Skeletal muscle satellite cell (primary cell): ENCODE measurements around the gene SYNPO.
A peak's percentile ranks its signal among the peaks of the same experiment; 100 is the strongest.

Source experiments
- H3K27me3 ChIP-seq: 2 replicates; pipeline ENCODE4 v1.7.0; 2013; ENCODE audit warnings: low read length; ENCODE audit not compliant: control insufficient read depth, insufficient read depth
- H3K36me3 ChIP-seq: 2 replicates; pipeline ENCODE4 v1.7.0; 2013; ENCODE audit warnings: mild to moderate bottlenecking, control low read depth, low read length; ENCODE audit not compliant: insufficient read depth
- H3K4me1 ChIP-seq: 2 replicates; pipeline ENCODE4 v1.7.0; 2013; ENCODE audit warnings: low read length; ENCODE audit not compliant: control insufficient read depth, insufficient read depth
- H3K4me2 ChIP-seq: 2 replicates; pipeline ENCODE4 v1.7.0; 2013; ENCODE audit warnings: mild to moderate bottlenecking, low read length
- H3K4me3 ChIP-seq: 2 replicates; pipeline ENCODE4 v1.7.0; 2013; ENCODE audit warnings: low read length
- H3K9ac ChIP-seq: 2 replicates; pipeline ENCODE4 v1.7.0; 2013; ENCODE audit warnings: mild to moderate bottlenecking, low read depth, low read length, moderate library complexity
- H3K9me3 ChIP-seq: replicated peaks from 2 replicates; pipeline ENCODE4 v1.7.0; 2013; ENCODE audit warnings: mild to moderate bottlenecking, control low read depth, low read length

The SYNPO gene

DNA sequence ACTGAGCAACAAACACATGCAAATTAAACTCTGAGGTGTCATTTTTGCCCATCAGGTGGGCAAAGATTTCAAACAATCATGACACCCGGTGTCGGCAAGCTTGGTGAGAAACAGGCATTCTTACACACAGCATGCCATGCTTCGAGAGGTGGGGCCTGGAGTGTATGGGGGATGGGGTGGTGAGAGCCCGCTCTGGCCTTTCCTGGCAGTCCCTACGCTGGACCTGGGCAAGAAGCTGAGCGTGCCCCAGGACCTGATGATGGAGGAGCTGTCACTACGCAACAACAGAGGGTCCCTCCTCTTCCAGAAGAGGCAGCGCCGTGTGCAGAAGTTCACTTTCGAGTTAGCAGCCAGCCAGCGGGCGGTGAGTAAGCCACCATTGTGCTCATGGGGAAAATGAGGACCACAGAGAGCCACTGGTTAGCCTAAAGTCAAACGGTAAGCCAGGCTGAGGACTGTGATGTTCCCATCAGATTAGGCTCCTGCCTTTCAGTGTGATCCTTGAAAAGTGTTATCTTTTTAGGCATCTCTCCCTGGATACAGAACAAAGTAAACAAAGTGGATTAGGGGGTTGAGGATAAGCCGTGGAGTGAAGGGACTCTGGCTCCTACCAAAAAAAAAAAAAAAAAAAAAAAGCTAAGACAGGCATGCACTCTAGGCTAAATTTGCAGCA is 30.0 kb downstream of the SYNPO start:
- no peak overlapping the region for H3K9ac ChIP-seq
- H3K27me3 ChIP-seq, result peaks cover 46% of the 10 kb centered on the region
- no peaks in the 10 kb centered on the region for H3K9me3 ChIP-seq
- H3K4me2 ChIP-seq, result no peak overlapping the region
- peaks cover 22% of the 10 kb centered on the region for H3K4me1 ChIP-seq
- no peaks in the 10 kb centered on the region for H3K36me3 ChIP-seq
- H3K4me3 ChIP-seq, result no peak overlapping the region

DNA sequence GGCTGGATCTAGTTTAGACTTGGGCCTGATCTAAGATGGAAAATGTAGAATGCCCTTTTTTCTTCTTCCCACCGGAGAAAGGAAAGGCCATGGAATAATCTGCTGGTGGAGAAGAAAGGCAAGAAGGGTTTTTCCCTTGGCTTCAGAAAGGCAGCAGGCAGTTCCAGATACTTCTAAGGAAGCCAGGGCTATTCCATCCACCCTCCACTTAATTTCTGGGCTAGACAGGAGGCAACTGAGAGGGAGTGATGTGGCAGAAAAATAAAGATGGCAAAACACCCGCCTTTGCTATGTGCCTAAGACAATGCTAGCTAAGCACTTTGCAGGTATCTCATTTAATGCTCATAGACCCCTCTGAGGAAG is 30.5 kb downstream of the SYNPO start:
- peaks cover 22% of the 10 kb centered on the region for H3K4me1 ChIP-seq
- H3K4me3 ChIP-seq, result no peak overlapping the region
- H3K27me3 ChIP-seq, result peaks cover 46% of the 10 kb centered on the region

GRCh38 chr5:150671509-150672236 is 31.2 kb downstream of the SYNPO start:
- no peaks in the 10 kb centered on the region for H3K9me3 ChIP-seq
- peak overlapping the region; percentile 63 for H3K4me3 ChIP-seq
- H3K36me3 ChIP-seq, result no peaks in the 10 kb centered on the region
- H3K4me1 ChIP-seq, result peaks cover 22% of the 10 kb centered on the region
- peak overlapping the region; percentile 87 for H3K4me2 ChIP-seq
- H3K27me3 ChIP-seq, result peaks cover 46% of the 10 kb centered on the region
- no peak overlapping the region for H3K9ac ChIP-seq

More for the DNA sequence above, 30.5 kb downstream of the SYNPO start:
- no peaks in the 10 kb centered on the region for H3K36me3 ChIP-seq
- H3K9ac ChIP-seq, result no peak overlapping the region
- no peaks in the 10 kb centered on the region for H3K9me3 ChIP-seq
- H3K4me2 ChIP-seq, result no peak overlapping the region

GRCh38 chr5:150672237-150672883 is 31.9 kb downstream of the SYNPO start:
- H3K27me3 ChIP-seq, result peaks cover 40% of the 10 kb centered on the region
- H3K4me2 ChIP-seq, result peak overlapping the region; percentile 87
- peak overlapping the region; percentile 63 for H3K4me3 ChIP-seq
- no peak overlapping the region for H3K9ac ChIP-seq
- no peaks in the 10 kb centered on the region for H3K9me3 ChIP-seq
- no peaks in the 10 kb centered on the region for H3K36me3 ChIP-seq
- peaks cover 22% of the 10 kb centered on the region for H3K4me1 ChIP-seq

DNA sequence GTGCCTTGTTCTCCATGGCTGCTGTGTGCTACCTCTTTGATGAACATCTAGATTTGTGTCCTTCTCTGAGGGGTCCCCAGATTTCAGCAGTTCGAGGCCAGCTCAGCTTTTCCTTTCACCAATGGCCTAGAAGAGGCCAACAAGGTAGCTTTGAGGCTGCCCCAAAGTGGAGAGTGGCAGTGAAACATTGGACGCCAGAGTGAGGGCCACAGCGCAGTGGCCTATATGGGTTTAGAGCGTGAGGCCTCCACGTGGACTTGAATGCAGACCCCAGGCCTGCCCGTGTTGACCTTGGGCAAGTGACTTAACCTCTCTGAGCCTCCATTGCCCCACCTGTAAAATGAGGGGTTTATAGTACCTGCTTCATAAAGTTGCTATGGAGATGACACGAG is 32.4 kb downstream of the SYNPO start:
- Histone ChIP-seq H3K4me3 (no peak overlapping the region), H3K9ac (no peak overlapping the region)

DNA sequence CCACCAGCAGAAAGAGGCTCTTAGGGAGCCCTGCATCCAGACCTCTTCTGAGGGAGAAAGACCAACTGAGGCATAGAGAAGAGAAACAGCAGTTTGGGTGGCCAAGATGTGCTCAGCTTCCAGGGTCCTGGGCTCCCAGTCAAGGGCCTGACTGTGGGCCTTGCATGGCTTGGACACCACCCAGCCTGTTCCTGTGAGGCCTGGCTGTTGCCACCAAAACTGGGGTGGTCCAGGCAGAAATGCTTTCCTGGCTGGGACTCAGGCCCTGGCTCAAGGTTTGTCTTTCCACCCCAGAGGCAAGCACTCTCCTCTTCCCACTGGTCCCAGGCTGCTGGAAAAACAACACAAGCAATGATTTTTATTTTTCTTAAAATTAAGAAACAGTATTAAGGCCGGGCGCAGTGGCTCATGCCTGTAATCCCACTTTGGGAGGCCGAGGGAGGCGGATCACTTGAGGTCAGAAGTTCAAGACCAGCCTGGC is 33.9 kb downstream of the SYNPO start:
- peak overlapping the region; percentile 35 for H3K4me2 ChIP-seq
- H3K27me3 ChIP-seq, result peaks cover 24% of the 10 kb centered on the region
- no peak overlapping the region for H3K4me3 ChIP-seq
- H3K9ac ChIP-seq, result no peak overlapping the region
- no peaks in the 10 kb centered on the region for H3K36me3 ChIP-seq
- no peaks in the 10 kb centered on the region for H3K9me3 ChIP-seq
- H3K4me1 ChIP-seq, result peaks cover 22% of the 10 kb centered on the region

More for the DNA sequence above, 32.4 kb downstream of the SYNPO start:
- Histone ChIP-seq H3K4me2 (peak overlapping the region; percentile 87), H3K27me3 (peaks cover 35% of the 10 kb centered on the region), H3K4me1 (peaks cover 22% of the 10 kb centered on the region), H3K36me3 (no peaks in the 10 kb centered on the region), H3K9me3 (no peaks in the 10 kb centered on the region)

DNA sequence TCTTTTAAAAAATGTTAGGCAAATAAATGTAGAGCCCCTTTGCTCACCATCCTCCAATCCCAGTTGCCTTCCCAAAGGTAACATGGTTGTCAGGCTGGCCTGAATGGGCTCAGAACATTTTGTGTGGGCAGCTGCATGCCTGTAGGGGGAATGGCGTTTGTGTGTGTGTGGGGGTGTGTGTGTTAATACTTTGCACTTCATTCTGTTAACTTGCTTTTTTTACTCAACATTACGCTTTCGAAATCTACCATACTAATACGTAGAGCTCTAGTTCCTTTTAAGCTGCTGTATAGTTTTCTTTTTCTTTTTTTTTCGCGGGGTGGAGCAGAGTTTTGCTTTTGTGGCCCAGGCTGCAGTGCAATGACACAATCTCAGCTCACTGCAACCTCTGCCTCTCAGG is 34.6 kb downstream of the SYNPO start:
- Histone ChIP-seq H3K4me1 (peaks cover 22% of the 10 kb centered on the region), H3K4me3 (no peak overlapping the region), H3K9me3 (no peaks in the 10 kb centered on the region), H3K4me2 (no peak overlapping the region), H3K27me3 (peaks cover 24% of the 10 kb centered on the region), H3K36me3 (no peaks in the 10 kb centered on the region), H3K9ac (no peak overlapping the region)

DNA sequence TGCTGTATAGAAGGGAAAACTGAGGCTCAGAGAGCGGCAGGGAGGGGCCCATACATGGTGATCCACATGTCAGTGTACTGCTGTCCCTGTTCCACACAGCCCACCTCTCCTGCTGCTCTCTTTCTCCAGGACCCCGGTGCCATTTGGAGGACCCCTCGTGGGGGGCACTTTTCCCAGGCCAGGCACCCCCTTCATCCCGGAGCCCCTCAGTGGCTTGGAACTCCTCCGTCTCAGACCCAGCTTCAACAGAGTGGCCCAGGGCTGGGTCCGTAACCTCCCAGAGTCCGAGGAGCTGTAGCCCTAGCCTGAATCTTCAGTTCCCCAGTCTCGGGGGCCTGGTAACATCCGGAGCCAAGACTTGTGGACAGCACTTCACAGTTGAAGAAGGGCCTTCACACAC is 36.1 kb downstream of the SYNPO start:
- Histone ChIP-seq H3K4me1 (peaks cover 22% of the 10 kb centered on the region), H3K27me3 (peaks cover 10% of the 10 kb centered on the region), H3K36me3 (no peaks in the 10 kb centered on the region), H3K9ac (no peak overlapping the region), H3K9me3 (no peaks in the 10 kb centered on the region), H3K4me2 (no peak overlapping the region), H3K4me3 (no peak overlapping the region)

GRCh38 chr5:150689120-150689519 is 48.7 kb downstream of the SYNPO start:
- Histone ChIP-seq H3K27me3 (no peaks in the 10 kb centered on the region), H3K4me1 (no peaks in the 10 kb centered on the region), H3K9ac (no peak overlapping the region), H3K36me3 (peaks cover 39% of the 10 kb centered on the region), H3K4me3 (no peak overlapping the region), H3K9me3 (no peaks in the 10 kb centered on the region), H3K4me2 (no peak overlapping the region)

DNA sequence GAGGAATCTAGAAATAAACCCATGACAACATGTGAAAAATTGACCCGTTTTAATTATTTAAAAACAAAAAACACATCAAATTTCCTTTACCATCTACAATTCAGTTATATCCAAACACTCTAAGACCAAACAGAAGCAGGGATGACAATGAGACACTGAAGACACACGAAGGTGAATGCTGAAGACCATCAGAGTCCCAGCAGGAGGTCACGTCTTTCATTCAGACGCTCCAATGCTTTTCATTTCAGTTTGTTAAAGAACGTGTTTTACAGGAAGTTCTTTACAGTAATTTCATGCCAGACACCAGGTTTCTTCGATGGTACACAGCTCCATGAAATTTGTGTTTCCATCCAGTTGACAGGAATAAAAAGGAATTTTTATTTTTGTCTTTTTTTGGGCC is 50.3 kb downstream of the SYNPO start:
- Histone ChIP-seq H3K9ac (no peak overlapping the region), H3K4me2 (no peak overlapping the region), H3K36me3 (peaks cover 55% of the 10 kb centered on the region), H3K4me3 (no peak overlapping the region), H3K4me1 (peaks cover 6% of the 10 kb centered on the region), H3K9me3 (no peaks in the 10 kb centered on the region), H3K27me3 (no peaks in the 10 kb centered on the region)

DNA sequence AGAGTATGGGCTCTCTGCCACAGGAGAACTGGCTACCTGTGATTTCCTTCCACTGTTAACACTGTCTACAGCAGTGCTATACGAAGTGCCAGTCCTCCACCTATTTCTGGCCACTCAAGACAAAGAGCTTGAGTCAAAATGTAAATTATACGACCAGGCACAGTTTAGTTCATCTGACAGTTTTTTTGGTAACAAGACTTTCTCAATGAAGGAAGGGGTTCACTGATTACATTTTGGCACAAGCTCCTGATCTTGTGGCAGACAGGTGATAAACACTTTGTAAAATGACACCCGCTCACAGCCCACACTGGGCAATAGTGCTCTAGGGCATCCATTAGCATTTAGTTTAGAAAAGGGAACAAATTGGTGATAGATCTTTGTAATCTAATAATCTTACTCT is 51.8 kb downstream of the SYNPO start:
- no peaks in the 10 kb centered on the region for H3K27me3 ChIP-seq
- no peak overlapping the region for H3K4me2 ChIP-seq
- H3K9me3 ChIP-seq, result no peaks in the 10 kb centered on the region
- peaks cover 6% of the 10 kb centered on the region for H3K4me1 ChIP-seq
- no peak overlapping the region for H3K4me3 ChIP-seq
- no peak overlapping the region for H3K9ac ChIP-seq
- H3K36me3 ChIP-seq, result peaks cover 70% of the 10 kb centered on the region
